Measurements from ENCODE around the gene RAB25.

- TF ChIP-seq POLR2A (IDR thresholded peaks at IDR 0.05), result peak in 1 of 2 donors; percentile 74
- TF ChIP-seq EP300 (IDR thresholded peaks at IDR 0.05), result peak; percentile 95 to 97
These were observed 6.3 kb upstream of the RAB25 start, which contains the start of gene LAMTOR2 for GRCh38 chr1:156054500-156055280.

Data from tibial nerve (tissue), 3 donors.